ENCODE measurements around the gene CTU2.

GRCh38 chr16:88753602-88754001 is 47.3 kb downstream of the CTU2 start:
- TF ChIP-seq EZH2 (IDR thresholded peaks at IDR 0.05; ENCODE audit: borderline replicate concordance, low read length) = no peak
- TF ChIP-seq CTCF (IDR thresholded peaks at IDR 0.05; ENCODE audit: low read length) = no peak
